ENCODE measurements around the gene ANAPC4. TPM values are rescaled to one million over a fixed set of nuclear protein-coding genes. Genes with fewer than 3 reads are reported as not detected.

The ANAPC4 gene
- total RNA-seq, 1 donor from 2014 or later = 36.8 TPM

GRCh38 chr4:25440478-25441030, 63.5 kb downstream of the ANAPC4 start:
- H3K36me3 Mint-ChIP-seq (ENCODE audit: low read depth) = no peaks in the 10 kb centered on the region
- POLR2A ChIA-PET = interaction anchor here (0.5 kb wide), 1 partner anchor 857 kb away, joined by 3 read pairs; no protein-coding TSS in a partner anchor
- TF ChIP-seq, protein P1, sequence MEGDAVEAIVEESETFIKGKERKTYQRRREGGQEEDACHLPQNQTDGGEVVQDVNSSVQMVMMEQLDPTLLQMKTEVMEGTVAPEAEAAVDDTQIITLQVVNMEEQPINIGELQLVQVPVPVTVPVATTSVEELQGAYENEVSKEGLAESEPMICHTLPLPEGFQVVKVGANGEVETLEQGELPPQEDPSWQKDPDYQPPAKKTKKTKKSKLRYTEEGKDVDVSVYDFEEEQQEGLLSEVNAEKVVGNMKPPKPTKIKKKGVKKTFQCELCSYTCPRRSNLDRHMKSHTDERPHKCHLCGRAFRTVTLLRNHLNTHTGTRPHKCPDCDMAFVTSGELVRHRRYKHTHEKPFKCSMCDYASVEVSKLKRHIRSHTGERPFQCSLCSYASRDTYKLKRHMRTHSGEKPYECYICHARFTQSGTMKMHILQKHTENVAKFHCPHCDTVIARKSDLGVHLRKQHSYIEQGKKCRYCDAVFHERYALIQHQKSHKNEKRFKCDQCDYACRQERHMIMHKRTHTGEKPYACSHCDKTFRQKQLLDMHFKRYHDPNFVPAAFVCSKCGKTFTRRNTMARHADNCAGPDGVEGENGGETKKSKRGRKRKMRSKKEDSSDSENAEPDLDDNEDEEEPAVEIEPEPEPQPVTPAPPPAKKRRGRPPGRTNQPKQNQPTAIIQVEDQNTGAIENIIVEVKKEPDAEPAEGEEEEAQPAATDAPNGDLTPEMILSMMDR (IDR thresholded peaks at IDR 0.05) = no peak
- H3K4me1 Mint-ChIP-seq = no peaks in the 10 kb centered on the region
- DNase-seq (no peak), ATAC-seq (ENCODE audit: low read depth) (no peak)
- intact Hi-C loops (cut with micrococcal nuclease) = no loop called here
- CTCF ChIA-PET = interaction anchor here (1.0 to 2.5 kb wide), 4 partner anchors 8 to 972 kb away, joined by 3 to 12 read pairs (median 4); no protein-coding TSS in a partner anchor
- H3K4me3 Mint-ChIP-seq = no peak overlapping the region
- H3K9me3 Mint-ChIP-seq = peaks cover 3% of the 10 kb centered on the region
- no peaks in the 10 kb centered on the region for H3K27me3 Mint-ChIP-seq
- H3K27ac Mint-ChIP-seq = no peak overlapping the region

DNA sequence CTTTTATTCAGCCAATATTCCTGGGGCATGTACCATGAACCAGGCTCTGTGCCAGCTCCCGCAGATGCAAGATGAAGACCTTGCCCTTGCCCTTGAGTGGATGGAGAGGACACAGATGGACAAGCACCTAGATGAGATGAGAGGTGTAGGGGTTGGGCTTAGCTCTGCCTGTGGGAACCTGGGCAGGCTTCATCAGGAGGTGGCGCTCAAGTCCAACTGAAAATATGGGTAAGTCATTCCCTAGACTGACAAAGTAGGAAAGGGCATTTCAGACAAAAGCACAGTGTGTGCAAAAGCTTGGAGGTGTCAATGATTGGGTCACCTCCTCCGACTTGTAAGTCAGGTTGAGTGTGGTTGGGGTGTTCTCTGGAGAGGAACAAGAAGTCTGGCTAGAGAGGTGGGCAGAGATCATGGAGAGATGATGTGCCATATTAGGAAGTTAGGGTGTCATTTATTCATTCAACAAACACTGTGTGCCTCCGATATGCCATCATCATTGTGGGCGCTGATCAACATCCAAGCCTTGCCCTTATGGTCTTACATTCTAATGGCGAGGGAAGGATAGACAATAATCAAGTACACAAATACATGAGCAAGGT, 64.6 kb downstream of the ANAPC4 start:
- H3K27me3 Mint-ChIP-seq = no peaks in the 10 kb centered on the region
- ATAC-seq (ENCODE audit: low read depth) = no peak
- no peaks in the 10 kb centered on the region for H3K4me1 Mint-ChIP-seq
- no peaks in the 10 kb centered on the region for H3K36me3 Mint-ChIP-seq (ENCODE audit: low read depth)
- no peak overlapping the region for H3K4me3 Mint-ChIP-seq
- TF ChIP-seq, protein P1 (IDR thresholded peaks at IDR 0.05) = no peak
- H3K27ac Mint-ChIP-seq = no peak overlapping the region
- CTCF ChIA-PET = interaction anchor here (2.5 kb wide), 1 partner anchor 326 kb away, joined by 12 read pairs; no protein-coding TSS in a partner anchor
- POLR2A ChIA-PET = no interaction called here
- intact Hi-C loops (cut with micrococcal nuclease) = no loop called here
- DNase-seq = no peak
- H3K9me3 Mint-ChIP-seq = peaks cover 3% of the 10 kb centered on the region

GRCh38 chr4:25442863-25443307, 65.8 kb downstream of the ANAPC4 start:
- ATAC-seq (ENCODE audit: low read depth) (no peak), DNase-seq (no peak)
- TF ChIP-seq, protein P1 (IDR thresholded peaks at IDR 0.05) = no peak
- no peak overlapping the region for H3K4me3 Mint-ChIP-seq
- intact Hi-C loops (cut with micrococcal nuclease) = no loop called here
- H3K36me3 Mint-ChIP-seq (ENCODE audit: low read depth) = no peaks in the 10 kb centered on the region
- no peaks in the 10 kb centered on the region for H3K4me1 Mint-ChIP-seq
- H3K27ac Mint-ChIP-seq = no peak overlapping the region
- ChIA-PET CTCF (no interaction called here), POLR2A (no interaction called here)
- peaks cover 3% of the 10 kb centered on the region for H3K9me3 Mint-ChIP-seq
- H3K27me3 Mint-ChIP-seq = no peaks in the 10 kb centered on the region

- intact Hi-C loops (cut with micrococcal nuclease) = no loop called here
- Mint-ChIP-seq H3K27me3 (no peaks in the 10 kb centered on the region), H3K36me3 (ENCODE audit: low read depth) (no peaks in the 10 kb centered on the region), H3K27ac (no peak overlapping the region), H3K4me1 (no peaks in the 10 kb centered on the region), H3K9me3 (peaks cover 3% of the 10 kb centered on the region), H3K4me3 (no peak overlapping the region)
- TF ChIP-seq, protein P1 (IDR thresholded peaks at IDR 0.05) = no peak
- POLR2A ChIA-PET = no interaction called here
- CTCF ChIA-PET = no interaction called here
- ATAC-seq (ENCODE audit: low read depth) = no peak
- no peak for DNase-seq
Observed at GRCh38 chr4:25443851-25444250, 66.8 kb downstream of the ANAPC4 start.

DNA sequence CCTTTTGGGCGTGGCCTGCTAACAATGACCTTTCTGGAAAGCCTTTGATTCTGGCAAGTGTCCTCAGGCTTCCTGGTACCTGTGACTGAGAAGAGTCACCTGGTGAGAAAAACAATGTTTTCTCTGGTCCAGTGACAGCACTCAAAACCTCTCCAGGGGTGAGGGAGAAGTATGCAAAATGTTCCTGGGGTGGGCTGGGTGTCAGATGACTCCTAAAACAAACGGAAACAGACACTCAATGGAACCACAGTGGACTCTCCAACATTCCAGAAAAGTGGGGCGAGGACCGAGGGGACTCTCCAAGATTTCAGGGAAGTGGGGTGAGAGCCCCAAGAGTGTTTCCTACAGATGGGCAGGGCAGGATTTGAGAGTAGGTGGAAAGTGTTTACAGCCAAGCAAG, 69.5 kb downstream of the ANAPC4 start:
- TF ChIP-seq, protein P1 (IDR thresholded peaks at IDR 0.05) = no peak
- Mint-ChIP-seq H3K4me1 (no peaks in the 10 kb centered on the region), H3K27me3 (peaks cover 3% of the 10 kb centered on the region), H3K27ac (no peak overlapping the region), H3K4me3 (no peak overlapping the region), H3K36me3 (ENCODE audit: low read depth) (no peaks in the 10 kb centered on the region), H3K9me3 (no peaks in the 10 kb centered on the region)
- CTCF ChIA-PET = no interaction called here
- ATAC-seq (ENCODE audit: low read depth) (no peak), DNase-seq (no peak)
- intact Hi-C loops (cut with micrococcal nuclease) = no loop called here
- POLR2A ChIA-PET = no interaction called here
